ENCODE results near the gene WBP1L.
A peak's percentile ranks its signal among the peaks of the same experiment; 100 is the strongest.
"Not testable (repeated sequence)": the region's sequence is repeated elsewhere in the genome, so short reads cannot be mapped to it uniquely, and the experiment has no call there.

Gene WBP1L

GRCh38 chr10:102843139-102843538 is 99.4 kb downstream of the WBP1L start:
- H2BK12ac ChIP-seq (ENCODE audit: low read length); H3K18ac ChIP-seq (ENCODE audit: low read length); H2BK15ac ChIP-seq (ENCODE audit: low read length); H4K91ac ChIP-seq (ENCODE audit: low read depth, low read length, poor library complexity); H2BK120ac ChIP-seq (ENCODE audit: low read depth, low read length); H3K4me3 ChIP-seq (ENCODE audit: low read length in 2 of 2); DNase-seq (ENCODE audit: low spot score); H3K79me1 ChIP-seq (ENCODE audit: low read depth, low read length); H2BK5ac ChIP-seq (ENCODE audit: low read length); H3K4me2 ChIP-seq (ENCODE audit: insufficient read depth, low read length, poor library complexity, severe bottlenecking); H4K8ac ChIP-seq (ENCODE audit: low read depth, low read length); H3K14ac ChIP-seq (ENCODE audit: low read length); H2AK5ac ChIP-seq (ENCODE audit: low read depth, low read length); H3K4ac ChIP-seq (ENCODE audit: low read length); H3K9ac ChIP-seq (ENCODE audit: low read depth, low read length, poor library complexity); H3K23ac ChIP-seq (ENCODE audit: low read depth, low read length, poor library complexity); H3K27ac ChIP-seq (replicated peaks; ENCODE audit: low read length); H3K4me1 ChIP-seq (ENCODE audit: control insufficient read depth in 2 of 2, insufficient read depth in 1 of 2, low read depth in 1 of 2, low read length in 2 of 2); H3K27me3 ChIP-seq (ENCODE audit: control insufficient read depth in 3 of 3, insufficient read depth in 3 of 3, low read depth in 1 of 3, low read length in 3 of 3); H3K36me3 ChIP-seq (replicated peaks in 1 of 2; ENCODE audit: control insufficient read depth in 2 of 2, insufficient read depth in 2 of 2, low read length in 2 of 2): not testable (repeated sequence)
- peaks cover 9 to 16% of the 10 kb centered on the region in 2 donors for H3K9me3 ChIP-seq (replicated peaks in 1 of 2; ENCODE audit: control insufficient read depth in 2 of 2, insufficient read depth in 1 of 2, low read depth in 1 of 2, low read length in 2 of 2)
- WGBS, 2 donors (ENCODE audit: extremely low coverage in 2 of 2, insufficient read length in 2 of 2, insufficient replicate concordance in 1 of 2), result no CpG with 5 or more reads among the region's 8 CpGs
- peak overlapping the region; percentile 19 for H2AFZ ChIP-seq (ENCODE audit: low read length)

GRCh38 chr10:102844190-102844776 is 100.5 kb downstream of the WBP1L start:
- not testable (repeated sequence) for H2BK5ac ChIP-seq (ENCODE audit: low read length)

GRCh38 chr10:102845352-102845902 is 101.7 kb downstream of the WBP1L start:
- DNase-seq (ENCODE audit: low spot score), result no peak
- peak overlapping the region in 1 of 2 donors; percentile 71 for H3K4me3 ChIP-seq (ENCODE audit: low read length in 2 of 2)
- peaks cover 0 to under 1% (median 0%) of the 10 kb centered on the region in 3 experiments for H3K27me3 ChIP-seq (ENCODE audit: control insufficient read depth in 3 of 3, insufficient read depth in 3 of 3, low read depth in 1 of 3, low read length in 3 of 3)
- no peak overlapping the region for H3K9ac ChIP-seq (ENCODE audit: low read depth, low read length, poor library complexity)
- no peak overlapping the region for H3K27ac ChIP-seq (replicated peaks; ENCODE audit: low read length)
- H3K14ac ChIP-seq (ENCODE audit: low read length), result peak overlapping the region; percentile 41
- H3K9me3 ChIP-seq (replicated peaks in 1 of 2; ENCODE audit: control insufficient read depth in 2 of 2, insufficient read depth in 1 of 2, low read depth in 1 of 2, low read length in 2 of 2), result peaks cover 10 to 16% of the 10 kb centered on the region in 2 donors
- peak overlapping the region; percentile 16 for H3K23ac ChIP-seq (ENCODE audit: low read depth, low read length, poor library complexity)
- no peak overlapping the region for H2AK5ac ChIP-seq (ENCODE audit: low read depth, low read length)
- H3K4me2 ChIP-seq (ENCODE audit: insufficient read depth, low read length, poor library complexity, severe bottlenecking), result no peak overlapping the region
- no peaks in the 10 kb centered on the region for H3K79me1 ChIP-seq (ENCODE audit: low read depth, low read length)
- H3K4ac ChIP-seq (ENCODE audit: low read length), result no peak overlapping the region
- H2AFZ ChIP-seq (ENCODE audit: low read length), result no peak overlapping the region
- no peak overlapping the region for H4K8ac ChIP-seq (ENCODE audit: low read depth, low read length)
- H2BK5ac ChIP-seq (ENCODE audit: low read length), result no peak overlapping the region
- WGBS, 2 donors (ENCODE audit: extremely low coverage in 2 of 2, insufficient read length in 2 of 2, insufficient replicate concordance in 1 of 2), result no CpG with 5 or more reads among the region's 9 CpGs
- H2BK12ac ChIP-seq (ENCODE audit: low read length), result no peak overlapping the region
- no peak overlapping the region for H2BK120ac ChIP-seq (ENCODE audit: low read depth, low read length)
- peak overlapping the region; percentile 15 for H3K18ac ChIP-seq (ENCODE audit: low read length)
- H3K4me1 ChIP-seq (ENCODE audit: control insufficient read depth in 2 of 2, insufficient read depth in 1 of 2, low read depth in 1 of 2, low read length in 2 of 2), result no peaks in the 10 kb centered on the region
- H4K91ac ChIP-seq (ENCODE audit: low read depth, low read length, poor library complexity), result no peak overlapping the region
- peaks cover 0 to 2% of the 10 kb centered on the region in 2 donors for H3K36me3 ChIP-seq (replicated peaks in 1 of 2; ENCODE audit: control insufficient read depth in 2 of 2, insufficient read depth in 2 of 2, low read length in 2 of 2)
- no peak overlapping the region for H2BK15ac ChIP-seq (ENCODE audit: low read length)

More at GRCh38 chr10:102844190-102844776, 100.5 kb downstream of the WBP1L start:
- H2AFZ ChIP-seq (ENCODE audit: low read length); H3K79me1 ChIP-seq (ENCODE audit: low read depth, low read length); H3K4ac ChIP-seq (ENCODE audit: low read length); H3K27me3 ChIP-seq (ENCODE audit: control insufficient read depth in 3 of 3, insufficient read depth in 3 of 3, low read depth in 1 of 3, low read length in 3 of 3); H4K91ac ChIP-seq (ENCODE audit: low read depth, low read length, poor library complexity); H4K8ac ChIP-seq (ENCODE audit: low read depth, low read length); DNase-seq (ENCODE audit: low spot score); H2BK120ac ChIP-seq (ENCODE audit: low read depth, low read length); H3K4me1 ChIP-seq (ENCODE audit: control insufficient read depth in 2 of 2, insufficient read depth in 1 of 2, low read depth in 1 of 2, low read length in 2 of 2); H3K4me3 ChIP-seq (ENCODE audit: low read length in 2 of 2); H3K9ac ChIP-seq (ENCODE audit: low read depth, low read length, poor library complexity); H2BK12ac ChIP-seq (ENCODE audit: low read length); H3K23ac ChIP-seq (ENCODE audit: low read depth, low read length, poor library complexity); H2AK5ac ChIP-seq (ENCODE audit: low read depth, low read length); H2BK15ac ChIP-seq (ENCODE audit: low read length); H3K14ac ChIP-seq (ENCODE audit: low read length); H3K36me3 ChIP-seq (replicated peaks in 1 of 2; ENCODE audit: control insufficient read depth in 2 of 2, insufficient read depth in 2 of 2, low read length in 2 of 2); H3K18ac ChIP-seq (ENCODE audit: low read length); H3K4me2 ChIP-seq (ENCODE audit: insufficient read depth, low read length, poor library complexity, severe bottlenecking); H3K27ac ChIP-seq (replicated peaks; ENCODE audit: low read length): not testable (repeated sequence)
- WGBS, 2 donors (ENCODE audit: extremely low coverage in 2 of 2, insufficient read length in 2 of 2, insufficient replicate concordance in 1 of 2), result no CpG with 5 or more reads among the region's 6 CpGs
- H3K9me3 ChIP-seq (replicated peaks in 1 of 2; ENCODE audit: control insufficient read depth in 2 of 2, insufficient read depth in 1 of 2, low read depth in 1 of 2, low read length in 2 of 2), result peaks cover 10 to 16% of the 10 kb centered on the region in 2 donors

- Histone ChIP-seq H3K14ac (ENCODE audit: low read length) (no peak overlapping the region), H4K8ac (ENCODE audit: low read depth, low read length) (no peak overlapping the region), H2BK15ac (ENCODE audit: low read length) (no peak overlapping the region), H3K4me2 (ENCODE audit: insufficient read depth, low read length, poor library complexity, severe bottlenecking) (no peak overlapping the region), H2AFZ (ENCODE audit: low read length) (no peak overlapping the region), H3K23ac (ENCODE audit: low read depth, low read length, poor library complexity) (no peak overlapping the region), H3K4me3 (ENCODE audit: low read length in 2 of 2) (no peak overlapping the region), H3K9ac (ENCODE audit: low read depth, low read length, poor library complexity) (no peak overlapping the region), H3K4ac (ENCODE audit: low read length) (no peak overlapping the region), H4K91ac (ENCODE audit: low read depth, low read length, poor library complexity) (no peak overlapping the region), H3K36me3 (replicated peaks in 1 of 2; ENCODE audit: control insufficient read depth in 2 of 2, insufficient read depth in 2 of 2, low read length in 2 of 2) (peaks cover 0 to 2% of the 10 kb centered on the region in 2 donors), H2BK5ac (ENCODE audit: low read length) (no peak overlapping the region), H2BK12ac (ENCODE audit: low read length) (no peak overlapping the region), H3K27me3 (ENCODE audit: control insufficient read depth in 3 of 3, insufficient read depth in 3 of 3, low read depth in 1 of 3, low read length in 3 of 3) (no peaks in the 10 kb centered on the region), H3K18ac (ENCODE audit: low read length) (no peak overlapping the region), H3K9me3 (replicated peaks in 1 of 2; ENCODE audit: control insufficient read depth in 2 of 2, insufficient read depth in 1 of 2, low read depth in 1 of 2, low read length in 2 of 2) (peaks cover 9 to 14% of the 10 kb centered on the region in 2 donors), H3K79me1 (ENCODE audit: low read depth, low read length) (no peaks in the 10 kb centered on the region), H2AK5ac (ENCODE audit: low read depth, low read length) (no peak overlapping the region), H3K4me1 (ENCODE audit: control insufficient read depth in 2 of 2, insufficient read depth in 1 of 2, low read depth in 1 of 2, low read length in 2 of 2) (no peaks in the 10 kb centered on the region), H3K27ac (replicated peaks; ENCODE audit: low read length) (no peak overlapping the region), H2BK120ac (ENCODE audit: low read depth, low read length) (no peak overlapping the region)
- no CpG with 5 or more reads among the region's 9 CpGs for WGBS, 2 donors (ENCODE audit: extremely low coverage in 2 of 2, insufficient read length in 2 of 2, insufficient replicate concordance in 1 of 2)
- DNase-seq (ENCODE audit: low spot score), result no peak
These were observed 106.3 kb downstream of the WBP1L start for GRCh38 chr10:102850025-102850518.

Measured in neuronal stem cell (in vitro differentiated cells).